ENCODE results near the gene GPR17. TPM values are rescaled to one million over a fixed set of nuclear protein-coding genes. Genes with fewer than 3 reads are reported as not detected.

The GPR17 gene
- total RNA-seq, 5 donors from 2014 or later (not counting 1 experiment from before 2014, with no cell fraction given), result not detected

- Mint-ChIP-seq H3K27ac (no peak overlapping the region), H3K9me3 (no peaks in the 10 kb centered on the region), H3K27me3 (peaks cover 0 to 7% of the 10 kb centered on the region in 2 donors), H3K4me1 (peaks cover 4 to 6% (median 6%) of the 10 kb centered on the region in 3 donors), H3K4me3 (no peak overlapping the region), H3K36me3 (no peaks in the 10 kb centered on the region)
- peaks cover 0 to 34% of the 10 kb centered on the region in 2 experiments for H3K27me3 ChIP-seq (replicated peaks in 1 of 2; ENCODE audit: control insufficient read depth in 2 of 2, extremely low read depth in 1 of 2, insufficient read depth in 2 of 2, low read length in 1 of 2)
- POLR2A ChIA-PET, result no interaction called here
- H3K4me1 ChIP-seq (ENCODE audit: control insufficient read depth in 1 of 2, extremely low read depth in 1 of 2, insufficient read depth in 2 of 2, low read length in 2 of 2), result peaks cover 5 to 7% of the 10 kb centered on the region in 2 experiments
- H3K4me3 ChIP-seq (ENCODE audit: control insufficient read depth in 1 of 2, extremely low read depth in 1 of 2, low read length in 1 of 2), result no peak overlapping the region
- no peak for DNase-seq
- H3K36me3 ChIP-seq (ENCODE audit: control insufficient read depth in 2 of 2, extremely low read depth in 1 of 2, insufficient read depth in 1 of 2, low read length in 1 of 2), result no peaks in the 10 kb centered on the region
- H3K9me3 ChIP-seq, result no peaks in the 10 kb centered on the region
- CTCF ChIA-PET, result no interaction called here
- ATAC-seq (replicated peaks in 1 of 4), result no peak
- H3K27ac ChIP-seq (ENCODE audit: low read length), result no peak overlapping the region
- WGBS (ENCODE audit: insufficient coverage), result 90% methylated on average over 21 of the region's 24 CpGs
These were observed 8.3 kb downstream of the GPR17 start for GRCh38 chr2:127654084-127654837.

GRCh38 chr2:127654838-127655175, 8.9 kb downstream of the GPR17 start:
- CTCF ChIA-PET, result interaction anchor here in 1 of 2 donors (2.3 kb wide), 1 partner anchor 63 kb away, joined by 7 read pairs; no protein-coding TSS in a partner anchor
- DNase-seq (no peak), ATAC-seq (replicated peaks in 1 of 4) (no peak)
- POLR2A ChIA-PET, result no interaction called here
- Histone ChIP-seq H3K27me3 (replicated peaks in 1 of 2; ENCODE audit: control insufficient read depth in 2 of 2, extremely low read depth in 1 of 2, insufficient read depth in 2 of 2, low read length in 1 of 2) (peaks cover 0 to 40% of the 10 kb centered on the region in 2 experiments), H3K36me3 (ENCODE audit: control insufficient read depth in 2 of 2, extremely low read depth in 1 of 2, insufficient read depth in 1 of 2, low read length in 1 of 2) (no peaks in the 10 kb centered on the region), H3K4me1 (ENCODE audit: control insufficient read depth in 1 of 2, extremely low read depth in 1 of 2, insufficient read depth in 2 of 2, low read length in 2 of 2) (peaks cover 0 to 2% of the 10 kb centered on the region in 2 experiments), H3K27ac (ENCODE audit: low read length) (no peak overlapping the region), H3K4me3 (ENCODE audit: control insufficient read depth in 1 of 2, extremely low read depth in 1 of 2, low read length in 1 of 2) (no peak overlapping the region), H3K9me3 (no peaks in the 10 kb centered on the region)
- H3K27ac Mint-ChIP-seq, result no peak overlapping the region
- peaks cover 0 to 7% of the 10 kb centered on the region in 2 donors for H3K27me3 Mint-ChIP-seq
- H3K4me1 Mint-ChIP-seq, result peaks cover 0 to 1% (median under 1%) of the 10 kb centered on the region in 3 donors
- no peaks in the 10 kb centered on the region for H3K36me3 Mint-ChIP-seq
- WGBS (ENCODE audit: insufficient coverage), result 90% methylated on average over 8 of the region's 8 CpGs
- H3K4me3 Mint-ChIP-seq, result no peak overlapping the region
- H3K9me3 Mint-ChIP-seq, result no peaks in the 10 kb centered on the region

- peaks cover 0 to 12% of the 10 kb centered on the region in 2 donors for H3K27me3 Mint-ChIP-seq
- ChIA-PET POLR2A (interaction anchor here in 1 of 2 donors (0.7 kb wide), 1 partner anchor 67 kb away, joined by 4 read pairs; no protein-coding TSS in a partner anchor), CTCF (interaction anchor here in 1 of 2 donors (2.3 kb wide), 1 partner anchor 64 kb away, joined by 7 read pairs; no protein-coding TSS in a partner anchor)
- H3K4me3 Mint-ChIP-seq, result no peak overlapping the region
- no peaks in the 10 kb centered on the region for H3K36me3 Mint-ChIP-seq
- no peaks in the 10 kb centered on the region for H3K36me3 ChIP-seq (ENCODE audit: control insufficient read depth in 2 of 2, extremely low read depth in 1 of 2, insufficient read depth in 1 of 2, low read length in 1 of 2)
- no peaks in the 10 kb centered on the region for H3K9me3 Mint-ChIP-seq
- H3K9me3 ChIP-seq, result no peaks in the 10 kb centered on the region
- WGBS (ENCODE audit: insufficient coverage), result 87% methylated on average over 8 of the region's 16 CpGs
- DNase-seq, result no peak
- H3K27me3 ChIP-seq (replicated peaks in 1 of 2; ENCODE audit: control insufficient read depth in 2 of 2, extremely low read depth in 1 of 2, insufficient read depth in 2 of 2, low read length in 1 of 2), result peaks cover 0 to 38% of the 10 kb centered on the region in 2 experiments
- no peak overlapping the region for H3K4me3 ChIP-seq (ENCODE audit: control insufficient read depth in 1 of 2, extremely low read depth in 1 of 2, low read length in 1 of 2)
- ATAC-seq (replicated peaks in 1 of 4), result no peak
- no peak overlapping the region for H3K27ac Mint-ChIP-seq
- no peaks in the 10 kb centered on the region for H3K4me1 ChIP-seq (ENCODE audit: control insufficient read depth in 1 of 2, extremely low read depth in 1 of 2, insufficient read depth in 2 of 2, low read length in 2 of 2)
- no peaks in the 10 kb centered on the region for H3K4me1 Mint-ChIP-seq
- H3K27ac ChIP-seq (ENCODE audit: low read length), result no peak overlapping the region
These were observed 9.5 kb downstream of the GPR17 start for GRCh38 chr2:127655209-127656073.

GRCh38 chr2:127656569-127657231, 10.7 kb downstream of the GPR17 start:
- peaks cover 5 to 24% of the 10 kb centered on the region in 2 donors for H3K27me3 Mint-ChIP-seq
- Histone ChIP-seq H3K27ac (ENCODE audit: low read length) (no peak overlapping the region), H3K36me3 (ENCODE audit: control insufficient read depth in 2 of 2, extremely low read depth in 1 of 2, insufficient read depth in 1 of 2, low read length in 1 of 2) (no peaks in the 10 kb centered on the region), H3K4me3 (ENCODE audit: control insufficient read depth in 1 of 2, extremely low read depth in 1 of 2, low read length in 1 of 2) (no peak overlapping the region), H3K4me1 (ENCODE audit: control insufficient read depth in 1 of 2, extremely low read depth in 1 of 2, insufficient read depth in 2 of 2, low read length in 2 of 2) (no peaks in the 10 kb centered on the region), H3K27me3 (replicated peaks in 1 of 2; ENCODE audit: control insufficient read depth in 2 of 2, extremely low read depth in 1 of 2, insufficient read depth in 2 of 2, low read length in 1 of 2) (peaks cover 0 to 46% of the 10 kb centered on the region in 2 experiments), H3K9me3 (no peaks in the 10 kb centered on the region)
- POLR2A ChIA-PET, result no interaction called here
- no peak overlapping the region for H3K27ac Mint-ChIP-seq
- H3K9me3 Mint-ChIP-seq, result no peaks in the 10 kb centered on the region
- ATAC-seq (replicated peaks in 1 of 4) (no peak), DNase-seq (no peak)
- no peak overlapping the region for H3K4me3 Mint-ChIP-seq
- H3K4me1 Mint-ChIP-seq, result no peaks in the 10 kb centered on the region
- no peaks in the 10 kb centered on the region for H3K36me3 Mint-ChIP-seq
- WGBS (ENCODE audit: insufficient coverage), result 89% methylated on average over 15 of the region's 15 CpGs
- CTCF ChIA-PET, result interaction anchor here in 1 of 2 donors (0.6 to 2.3 kb wide), 2 partner anchors 31 to 65 kb away, joined by 3 to 7 read pairs; no protein-coding TSS in a partner anchor

GRCh38 chr2:127657232-127657595, 11.3 kb downstream of the GPR17 start:
- Histone ChIP-seq H3K27me3 (replicated peaks in 1 of 2; ENCODE audit: control insufficient read depth in 2 of 2, extremely low read depth in 1 of 2, insufficient read depth in 2 of 2, low read length in 1 of 2) (peaks cover 0 to 51% of the 10 kb centered on the region in 2 experiments), H3K36me3 (ENCODE audit: control insufficient read depth in 2 of 2, extremely low read depth in 1 of 2, insufficient read depth in 1 of 2, low read length in 1 of 2) (no peaks in the 10 kb centered on the region), H3K4me1 (ENCODE audit: control insufficient read depth in 1 of 2, extremely low read depth in 1 of 2, insufficient read depth in 2 of 2, low read length in 2 of 2) (no peaks in the 10 kb centered on the region), H3K9me3 (no peaks in the 10 kb centered on the region), H3K27ac (ENCODE audit: low read length) (no peak overlapping the region), H3K4me3 (ENCODE audit: control insufficient read depth in 1 of 2, extremely low read depth in 1 of 2, low read length in 1 of 2) (no peak overlapping the region)
- ATAC-seq (replicated peaks in 1 of 4) (no peak), DNase-seq (no peak)
- 84% methylated on average over 13 of the region's 17 CpGs for WGBS (ENCODE audit: insufficient coverage)
- CTCF ChIA-PET, result interaction anchor here in 1 of 2 donors (0.6 to 2.3 kb wide), 3 partner anchors 32 to 288 kb away, joined by 3 to 7 read pairs (median 3); no protein-coding TSS in a partner anchor
- Mint-ChIP-seq H3K9me3 (no peaks in the 10 kb centered on the region), H3K4me1 (no peaks in the 10 kb centered on the region), H3K4me3 (no peak overlapping the region), H3K27me3 (peaks cover 9 to 29% of the 10 kb centered on the region in 2 donors), H3K36me3 (no peaks in the 10 kb centered on the region), H3K27ac (no peak overlapping the region)
- POLR2A ChIA-PET, result no interaction called here

- H3K27ac ChIP-seq (ENCODE audit: low read length), result no peak overlapping the region
These were observed 12.2 kb downstream of the GPR17 start for GRCh38 chr2:127658146-127658545.

More at GRCh38 chr2:127658146-127658545, 12.2 kb downstream of the GPR17 start:
- ATAC-seq (replicated peaks in 1 of 4) (no peak), DNase-seq (no peak)
- no peaks in the 10 kb centered on the region for H3K36me3 ChIP-seq (ENCODE audit: control insufficient read depth in 2 of 2, extremely low read depth in 1 of 2, insufficient read depth in 1 of 2, low read length in 1 of 2)
- ChIA-PET CTCF (no interaction called here), POLR2A (no interaction called here)
- H3K9me3 ChIP-seq, result no peaks in the 10 kb centered on the region
- no peak overlapping the region for H3K4me3 ChIP-seq (ENCODE audit: control insufficient read depth in 1 of 2, extremely low read depth in 1 of 2, low read length in 1 of 2)
- H3K27me3 ChIP-seq (replicated peaks in 1 of 2; ENCODE audit: control insufficient read depth in 2 of 2, extremely low read depth in 1 of 2, insufficient read depth in 2 of 2, low read length in 1 of 2), result peaks cover 0 to 52% of the 10 kb centered on the region in 2 experiments
- no peaks in the 10 kb centered on the region for H3K4me1 ChIP-seq (ENCODE audit: control insufficient read depth in 1 of 2, extremely low read depth in 1 of 2, insufficient read depth in 2 of 2, low read length in 2 of 2)
- Mint-ChIP-seq H3K36me3 (no peaks in the 10 kb centered on the region), H3K9me3 (no peaks in the 10 kb centered on the region), H3K27me3 (peaks cover 11 to 36% of the 10 kb centered on the region in 2 donors), H3K4me3 (no peak overlapping the region), H3K27ac (no peak overlapping the region), H3K4me1 (no peaks in the 10 kb centered on the region)
- WGBS (ENCODE audit: insufficient coverage), result 90% methylated on average over 3 of the region's 6 CpGs

Data from T-cell (primary cell).